Hepatocyte (in vitro differentiated cells): Measurements from ENCODE around the gene KCNMA1.

Source experiments
- CTCF ChIP-seq: fragments of 200-600 bp; sonication (generic); IDR thresholded peaks from 2 replicates; pipeline ENCODE4 v1.5.1; 2016; ENCODE audit warnings: antibody characterized with exemption, mild to moderate bottlenecking; ENCODE audit not compliant: poor library complexity
- EZH2 ChIP-seq: fragments of 200-600 bp; sonication (generic); IDR thresholded peaks from 2 replicates; pipeline ENCODE4 v1.6.1; 2016; ENCODE audit warnings: antibody characterized with exemption, mild to moderate bottlenecking, borderline replicate concordance
- EZH2phosphoT487 ChIP-seq: fragments of 200-600 bp; sonication (generic); IDR thresholded peaks from one replicate; pipeline ENCODE4 v1.6.1; 2018; ENCODE audit warnings: antibody characterized with exemption, mild to moderate bottlenecking, low read depth, moderate library complexity; ENCODE audit not compliant: unreplicated experiment, severe bottlenecking

- TF ChIP-seq CTCF (no peak), EZH2 (no peak), EZH2phosphoT487 (no peak)
Measured at GRCh38 chr10:77630507-77630848, 7.1 kb downstream of the KCNMA1 start.
